SK-N-SH treated with all-trans-retinoic acid at 6 μM for 48 hours (cell line): ENCODE measurements around the gene SMIM29.
"Not testable (repeated sequence)": the region's sequence is repeated elsewhere in the genome, so short reads cannot be mapped to it uniquely, and the experiment has no call there.

Experiments
- ATAC-seq: fragments of 200-7000 bp; cut with Tn5 transposase; 3 replicates; pipeline ENCODE4 v1.9.1; 2020; ENCODE audit warnings: mild to moderate bottlenecking, moderate library complexity
- ARNTL ChIP-seq: fragments of 450-650 bp; formaldehyde crosslinking; IDR thresholded peaks from 2 replicates; pipeline ENCODE4 v1.5.0; 2020; ENCODE audit warnings: low read depth, mild to moderate bottlenecking, moderate library complexity, borderline replicate concordance
- BACH2 ChIP-seq: fragments of 250-450 bp; sonication (Bioruptor Pico); IDR thresholded peaks from 2 replicates; pipeline ENCODE4 v1.9.0; 2021; ENCODE audit warnings: mild to moderate bottlenecking, borderline replicate concordance
- CSDC2 ChIP-seq: fragments of 250-450 bp; sonication (Bioruptor Pico); IDR thresholded peaks from 2 replicates; pipeline ENCODE4 v1.5.0; 2020; ENCODE audit warnings: mild to moderate bottlenecking, moderate library complexity
- ESRRG ChIP-seq: fragments of 250-450 bp; sonication (Bioruptor Pico); IDR thresholded peaks from 2 replicates; pipeline ENCODE4 v1.6.1; 2021; ENCODE audit warnings: mild to moderate bottlenecking
- GLIS3 ChIP-seq: fragments of 250-450 bp; sonication (Bioruptor Pico); IDR thresholded peaks from 2 replicates; pipeline ENCODE4 v1.5.0; 2020; ENCODE audit warnings: mild to moderate bottlenecking, moderate library complexity
- OSR1 ChIP-seq: fragments of 250-450 bp; sonication (Bioruptor Pico); IDR thresholded peaks from 2 replicates; pipeline ENCODE4 v1.8.0; 2022; ENCODE audit warnings: moderate library complexity, mild to moderate bottlenecking, inconsistent platforms
- RARB ChIP-seq: fragments of 250-450 bp; sonication (Bioruptor Pico); IDR thresholded peaks from 2 replicates; pipeline ENCODE4 v1.8.0; 2021; ENCODE audit warnings: mild to moderate bottlenecking, moderate library complexity
- SNAI2 ChIP-seq: fragments of 250-450 bp; sonication (Bioruptor Pico); IDR thresholded peaks from 2 replicates; pipeline ENCODE4 v1.5.0; 2020; ENCODE audit warnings: mild to moderate bottlenecking, moderate library complexity
- TCF4 ChIP-seq: fragments of 250-450 bp; sonication (Bioruptor Pico); IDR thresholded peaks from 2 replicates; pipeline ENCODE4 v1.8.0; 2021; ENCODE audit warnings: mild to moderate bottlenecking, moderate library complexity, borderline replicate concordance
- TOX ChIP-seq: fragments of 250-450 bp; sonication (Bioruptor Pico); IDR thresholded peaks from 2 replicates; pipeline ENCODE4 v1.8.0; 2021; ENCODE audit warnings: mild to moderate bottlenecking, moderate library complexity, borderline replicate concordance
- ZFP3 ChIP-seq: fragments of 250-450 bp; sonication (Bioruptor Pico); IDR thresholded peaks from 2 replicates; pipeline ENCODE4 v1.5.0; 2020; ENCODE audit warnings: mild to moderate bottlenecking, moderate library complexity
- ZFP30 ChIP-seq: fragments of 450-650 bp; formaldehyde crosslinking; IDR thresholded peaks from 2 replicates; pipeline ENCODE4 v1.5.0; 2022; ENCODE audit warnings: mild to moderate bottlenecking, moderate library complexity
- ZNF565 ChIP-seq: fragments of 450-650 bp; formaldehyde crosslinking; conservative IDR thresholded peaks from 2 replicates; pipeline ENCODE4 v1.5.0; 2020; ENCODE audit warnings: low read depth, mild to moderate bottlenecking, moderate library complexity
- ZNF70 ChIP-seq: fragments of 450-650 bp; formaldehyde crosslinking; IDR thresholded peaks from 2 replicates; pipeline ENCODE4 v1.5.0; 2020; ENCODE audit warnings: mild to moderate bottlenecking, moderate library complexity
- ZNF8 ChIP-seq: fragments of 450-650 bp; formaldehyde crosslinking; IDR thresholded peaks from 2 replicates; pipeline ENCODE4 v1.5.0; 2020; ENCODE audit warnings: mild to moderate bottlenecking, moderate library complexity
- TF ChIP-seq, protein P1 (sequence below): fragments of 250-450 bp; sonication (Bioruptor Pico); IDR thresholded peaks from 2 replicates; pipeline ENCODE4 v1.8.0; 2021; ENCODE audit warnings: low read depth, mild to moderate bottlenecking, moderate library complexity, borderline replicate concordance
- TF ChIP-seq, protein P2 (sequence below): fragments of 250-450 bp; sonication (Bioruptor Pico); IDR thresholded peaks from 2 replicates; pipeline ENCODE4 v1.5.1; 2021; ENCODE audit warnings: mild to moderate bottlenecking, moderate library complexity
- TF ChIP-seq, protein P3 (sequence below): fragments of 250-450 bp; sonication (Bioruptor Pico); IDR thresholded peaks from 2 replicates; pipeline ENCODE4 v1.8.0; 2020; ENCODE audit warnings: mild to moderate bottlenecking, moderate library complexity, borderline replicate concordance
- TF ChIP-seq, protein P4 (sequence below): fragments of 250-450 bp; sonication (Bioruptor Pico); IDR thresholded peaks from 2 replicates; pipeline ENCODE4 v1.5.1; 2020; ENCODE audit warnings: low read depth, mild to moderate bottlenecking, moderate library complexity

SMIM29 gene

DNA sequence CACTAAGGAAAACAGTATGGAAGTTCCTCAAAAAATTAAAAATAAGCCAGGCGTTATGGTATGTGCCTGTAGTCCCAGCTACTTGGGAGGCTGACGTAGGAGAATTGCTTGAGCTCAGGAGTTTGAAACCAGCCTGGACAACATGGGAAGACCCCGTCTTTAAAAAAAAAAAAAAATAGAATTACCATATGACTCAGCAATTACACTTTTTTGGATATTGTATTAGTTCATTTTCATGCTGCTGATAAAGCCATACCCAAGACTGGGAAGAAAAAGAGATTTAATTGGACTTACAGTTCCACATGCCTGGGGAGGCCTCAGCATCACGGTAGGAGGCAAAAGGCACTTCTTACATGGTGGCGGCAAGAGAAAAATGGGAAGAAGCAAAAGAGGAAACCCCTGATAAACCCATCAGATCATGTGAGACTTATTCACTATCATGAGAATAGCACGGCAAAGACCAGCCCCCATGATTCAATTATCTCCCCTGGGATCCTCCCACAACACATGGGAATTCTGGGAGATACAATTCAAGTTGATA is 10.8 kb upstream of the SMIM29 start:
- no peak for TF ChIP-seq CSDC2 (CRISPR knock-in tag)
- TF ChIP-seq ZFP3 (CRISPR knock-in tag): no peak
- TF ChIP-seq ARNTL (CRISPR knock-in tag): no peak
- TF ChIP-seq, protein P1, sequence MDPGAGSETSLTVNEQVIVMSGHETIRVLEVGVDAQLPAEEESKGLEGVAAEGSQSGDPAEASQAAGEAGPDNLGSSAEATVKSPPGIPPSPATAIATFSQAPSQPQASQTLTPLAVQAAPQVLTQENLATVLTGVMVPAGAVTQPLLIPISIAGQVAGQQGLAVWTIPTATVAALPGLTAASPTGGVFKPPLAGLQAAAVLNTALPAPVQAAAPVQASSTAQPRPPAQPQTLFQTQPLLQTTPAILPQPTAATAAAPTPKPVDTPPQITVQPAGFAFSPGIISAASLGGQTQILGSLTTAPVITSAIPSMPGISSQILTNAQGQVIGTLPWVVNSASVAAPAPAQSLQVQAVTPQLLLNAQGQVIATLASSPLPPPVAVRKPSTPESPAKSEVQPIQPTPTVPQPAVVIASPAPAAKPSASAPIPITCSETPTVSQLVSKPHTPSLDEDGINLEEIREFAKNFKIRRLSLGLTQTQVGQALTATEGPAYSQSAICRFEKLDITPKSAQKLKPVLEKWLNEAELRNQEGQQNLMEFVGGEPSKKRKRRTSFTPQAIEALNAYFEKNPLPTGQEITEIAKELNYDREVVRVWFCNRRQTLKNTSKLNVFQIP (CRISPR knock-in tag): no peak
- TF ChIP-seq, protein P2, sequence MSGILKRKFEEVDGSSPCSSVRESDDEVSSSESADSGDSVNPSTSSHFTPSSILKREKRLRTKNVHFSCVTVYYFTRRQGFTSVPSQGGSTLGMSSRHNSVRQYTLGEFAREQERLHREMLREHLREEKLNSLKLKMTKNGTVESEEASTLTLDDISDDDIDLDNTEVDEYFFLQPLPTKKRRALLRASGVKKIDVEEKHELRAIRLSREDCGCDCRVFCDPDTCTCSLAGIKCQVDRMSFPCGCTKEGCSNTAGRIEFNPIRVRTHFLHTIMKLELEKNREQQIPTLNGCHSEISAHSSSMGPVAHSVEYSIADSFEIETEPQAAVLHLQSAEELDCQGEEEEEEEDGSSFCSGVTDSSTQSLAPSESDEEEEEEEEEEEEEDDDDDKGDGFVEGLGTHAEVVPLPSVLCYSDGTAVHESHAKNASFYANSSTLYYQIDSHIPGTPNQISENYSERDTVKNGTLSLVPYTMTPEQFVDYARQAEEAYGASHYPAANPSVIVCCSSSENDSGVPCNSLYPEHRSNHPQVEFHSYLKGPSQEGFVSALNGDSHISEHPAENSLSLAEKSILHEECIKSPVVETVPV (CRISPR knock-in tag): no peak
- TF ChIP-seq ZNF8: no peak
- TF ChIP-seq BACH2 (CRISPR knock-in tag): no peak
- TF ChIP-seq ZNF70 (CRISPR knock-in tag): no peak
- no peak for TF ChIP-seq SNAI2
- TF ChIP-seq ZNF565 (CRISPR knock-in tag): no peak
- no peak for TF ChIP-seq TOX (CRISPR knock-in tag)
- TF ChIP-seq TCF4 (CRISPR knock-in tag): no peak
- no peak for ATAC-seq

DNA sequence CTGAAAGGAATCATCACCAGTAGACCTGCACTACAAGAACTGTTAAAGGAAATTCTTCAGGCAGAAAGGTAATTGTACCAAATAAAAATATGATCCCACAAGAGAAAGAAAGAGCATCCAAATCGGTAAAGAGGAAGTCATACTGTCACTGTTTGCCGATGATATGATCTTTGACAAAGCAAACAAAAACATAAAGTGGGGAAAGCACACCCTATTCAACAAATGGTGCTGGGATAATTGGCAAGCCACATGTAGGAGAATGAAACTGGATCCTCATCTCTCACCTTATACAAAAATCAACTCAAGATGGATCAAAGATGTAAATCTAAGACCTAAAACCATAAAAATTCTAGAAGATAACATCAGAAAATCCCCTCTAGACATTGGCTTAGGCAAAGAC is 3.6 kb upstream of the SMIM29 start:
- not testable (repeated sequence) for ATAC-seq

DNA sequence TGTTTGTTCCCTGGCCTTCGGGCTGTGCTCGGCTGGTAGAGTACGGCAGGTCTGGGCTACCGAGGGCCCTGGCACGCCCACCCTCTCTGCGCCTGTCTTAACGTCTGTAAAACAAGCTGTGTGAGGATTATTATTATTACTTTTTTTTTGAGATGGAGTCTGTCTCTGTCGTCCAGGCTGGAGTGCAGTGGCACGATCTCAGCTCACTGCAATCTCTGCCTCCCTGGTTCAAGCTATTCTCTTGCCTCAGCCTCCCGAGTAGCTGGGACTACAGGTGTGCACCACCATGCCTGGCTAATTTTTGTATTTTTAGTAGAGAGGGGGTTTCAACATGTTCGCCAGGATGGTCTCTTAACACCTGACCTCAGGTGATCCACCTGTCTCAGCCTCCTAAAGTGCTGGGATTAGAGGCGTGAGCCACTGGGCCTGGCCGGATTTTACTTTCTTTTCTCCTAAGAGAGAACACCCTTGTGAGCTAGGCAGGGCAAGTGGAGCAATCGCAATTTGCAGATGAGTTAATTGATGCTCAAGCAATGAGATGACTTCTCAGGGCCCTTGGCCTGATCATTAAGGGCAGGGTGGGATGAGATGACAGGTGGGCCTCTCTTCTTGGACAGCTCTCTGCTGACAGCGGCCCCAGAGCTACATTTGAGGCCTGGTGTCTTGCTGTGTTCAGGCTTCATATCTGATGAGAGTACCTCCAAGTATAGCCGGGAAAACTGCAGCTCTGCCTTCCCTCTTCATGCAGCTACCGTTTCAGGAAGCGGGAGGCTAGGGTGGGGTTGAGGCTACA is 859 bp upstream of the SMIM29 start:
- peak; percentile 48 for ATAC-seq
- no peak for TF ChIP-seq ESRRG (CRISPR knock-in tag)
- TF ChIP-seq, protein P2 (CRISPR knock-in tag): no peak
- TF ChIP-seq, protein P1 (CRISPR knock-in tag): no peak
- no peak for TF ChIP-seq ARNTL (CRISPR knock-in tag)
- no peak for TF ChIP-seq ZFP3 (CRISPR knock-in tag)
- TF ChIP-seq, protein P3, sequence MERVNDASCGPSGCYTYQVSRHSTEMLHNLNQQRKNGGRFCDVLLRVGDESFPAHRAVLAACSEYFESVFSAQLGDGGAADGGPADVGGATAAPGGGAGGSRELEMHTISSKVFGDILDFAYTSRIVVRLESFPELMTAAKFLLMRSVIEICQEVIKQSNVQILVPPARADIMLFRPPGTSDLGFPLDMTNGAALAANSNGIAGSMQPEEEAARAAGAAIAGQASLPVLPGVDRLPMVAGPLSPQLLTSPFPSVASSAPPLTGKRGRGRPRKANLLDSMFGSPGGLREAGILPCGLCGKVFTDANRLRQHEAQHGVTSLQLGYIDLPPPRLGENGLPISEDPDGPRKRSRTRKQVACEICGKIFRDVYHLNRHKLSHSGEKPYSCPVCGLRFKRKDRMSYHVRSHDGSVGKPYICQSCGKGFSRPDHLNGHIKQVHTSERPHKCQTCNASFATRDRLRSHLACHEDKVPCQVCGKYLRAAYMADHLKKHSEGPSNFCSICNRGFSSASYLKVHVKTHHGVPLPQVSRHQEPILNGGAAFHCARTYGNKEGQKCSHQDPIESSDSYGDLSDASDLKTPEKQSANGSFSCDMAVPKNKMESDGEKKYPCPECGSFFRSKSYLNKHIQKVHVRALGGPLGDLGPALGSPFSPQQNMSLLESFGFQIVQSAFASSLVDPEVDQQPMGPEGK (CRISPR knock-in tag): no peak
- no peak for TF ChIP-seq OSR1 (CRISPR knock-in tag)
- TF ChIP-seq ZNF70 (CRISPR knock-in tag): no peak
- TF ChIP-seq GLIS3 (CRISPR knock-in tag): no peak
- no peak for TF ChIP-seq ZFP30 (CRISPR knock-in tag)
- TF ChIP-seq CSDC2 (CRISPR knock-in tag): no peak
- TF ChIP-seq RARB (CRISPR knock-in tag): no peak
- TF ChIP-seq, protein P4, sequence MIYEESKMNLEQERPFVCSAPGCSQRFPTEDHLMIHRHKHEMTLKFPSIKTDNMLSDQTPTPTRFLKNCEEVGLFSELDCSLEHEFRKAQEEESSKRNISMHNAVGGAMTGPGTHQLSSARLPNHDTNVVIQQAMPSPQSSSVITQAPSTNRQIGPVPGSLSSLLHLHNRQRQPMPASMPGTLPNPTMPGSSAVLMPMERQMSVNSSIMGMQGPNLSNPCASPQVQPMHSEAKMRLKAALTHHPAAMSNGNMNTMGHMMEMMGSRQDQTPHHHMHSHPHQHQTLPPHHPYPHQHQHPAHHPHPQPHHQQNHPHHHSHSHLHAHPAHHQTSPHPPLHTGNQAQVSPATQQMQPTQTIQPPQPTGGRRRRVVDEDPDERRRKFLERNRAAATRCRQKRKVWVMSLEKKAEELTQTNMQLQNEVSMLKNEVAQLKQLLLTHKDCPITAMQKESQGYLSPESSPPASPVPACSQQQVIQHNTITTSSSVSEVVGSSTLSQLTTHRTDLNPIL (CRISPR knock-in tag): no peak
